ENCODE data around the gene MKRN1. TPM values are rescaled to one million over a fixed set of nuclear protein-coding genes. Genes with fewer than 3 reads are reported as not detected.

Gene MKRN1
- total and polyA plus RNA-seq, 2 experiments from 2014 or later = 68.8 to 71.5 TPM

- Histone ChIP-seq H3F3A (ENCODE audit: insufficient read depth) (0 out of 2 replicates have a peak, but pooled peaks cover 6% of the 10 kb centered on the region), H3K9ac (peak overlapping the region; percentile 97), H3K9me3 (ENCODE audit: low read depth) (no peaks in the 10 kb centered on the region), H2AFZ (peak overlapping the region; percentile 89), H3K4me1 (ENCODE audit: insufficient read depth) (peaks cover 9% of the 10 kb centered on the region; the same call in 1 of the 2 replicates), H3K27me3 (replicated peaks; ENCODE audit: insufficient read depth) (no peaks in the 10 kb centered on the region), H3K9me2 (ENCODE audit: insufficient read depth) (no peaks in the 10 kb centered on the region), H3K79me2 (ENCODE audit: insufficient read depth) (peaks cover 40% of the 10 kb centered on the region), H3K36me3 (ENCODE audit: low read depth) (no peaks in the 10 kb centered on the region), H3K4me3 (peak overlapping the region; percentile 94), H3K27ac (no peak overlapping the region), H3K4me2 (ENCODE audit: unreplicated experiment) (peak overlapping the region; percentile 90), H4K20me1 (ENCODE audit: insufficient read depth) (peaks cover 14% of the 10 kb centered on the region; the same call in 1 of the 2 replicates)
- TF ChIP-seq EZH2phosphoT487 (IDR thresholded peaks at IDR 0.05; ENCODE audit: insufficient read depth, low read depth) (no peak), EZH2 (IDR thresholded peaks at IDR 0.05; ENCODE audit: insufficient read depth, poor library complexity, severe bottlenecking) (no peak)
- DNase-seq = no peak
- in situ Hi-C loops (cut with MboI) = no loop called here
- 2 to 6% methylated on average over 2 of the region's 2 CpGs for WGBS, 2 experiments (ENCODE audit: low coverage in 1 of 2, low lambda C conversion rate in 2 of 2, missing lambda C conversion rate in 2 of 2)
These were observed 407 bp upstream of the MKRN1 start for GRCh38 chr7:140479739-140480084.

- in situ Hi-C loops (cut with MboI) = no loop called here
- WGBS, 2 experiments (ENCODE audit: low coverage in 1 of 2, low lambda C conversion rate in 2 of 2, missing lambda C conversion rate in 2 of 2) = 2 to 3% methylated on average over 29 to 62 of the region's 69 CpGs
- Histone ChIP-seq H4K20me1 (ENCODE audit: insufficient read depth) (peaks cover 14% of the 10 kb centered on the region; the same call in 1 of the 2 replicates), H3K4me3 (peak overlapping the region; percentile 94), H3K36me3 (ENCODE audit: low read depth) (no peaks in the 10 kb centered on the region), H3K27me3 (replicated peaks; ENCODE audit: insufficient read depth) (no peaks in the 10 kb centered on the region), H3K9me2 (ENCODE audit: insufficient read depth) (no peaks in the 10 kb centered on the region), H3K4me2 (ENCODE audit: unreplicated experiment) (peak overlapping the region; percentile 90), H3K4me1 (ENCODE audit: insufficient read depth) (peaks cover 9% of the 10 kb centered on the region; the same call in 1 of the 2 replicates), H3F3A (ENCODE audit: insufficient read depth) (0 out of 2 replicates have a peak, but pooled peaks cover 6% of the 10 kb centered on the region), H3K27ac (peak overlapping the region; percentile 75), H3K9me3 (ENCODE audit: low read depth) (no peaks in the 10 kb centered on the region), H2AFZ (peak overlapping the region; percentile 89), H3K79me2 (ENCODE audit: insufficient read depth) (peaks cover 52% of the 10 kb centered on the region), H3K9ac (peak overlapping the region; percentile 97)
- DNase-seq = peak; percentile 74
- TF ChIP-seq EZH2phosphoT487 (IDR thresholded peaks at IDR 0.05; ENCODE audit: insufficient read depth, low read depth) (no peak), EZH2 (IDR thresholded peaks at IDR 0.05; ENCODE audit: insufficient read depth, poor library complexity, severe bottlenecking) (no peak)
These were observed 851 bp downstream of the MKRN1 start for GRCh38 chr7:140478246-140479061.

GRCh38 chr7:140476698-140477261, 2.5 kb downstream of the MKRN1 start:
- in situ Hi-C loops (cut with MboI) = no loop called here
- no peak for DNase-seq
- peaks cover 69% of the 10 kb centered on the region for H3K79me2 ChIP-seq (ENCODE audit: insufficient read depth)

GRCh38 chr7:140475747-140476333, 3.5 kb downstream of the MKRN1 start:
- WGBS, 2 experiments (ENCODE audit: low coverage in 1 of 2, low lambda C conversion rate in 2 of 2, missing lambda C conversion rate in 2 of 2) = 46 to 48% methylated on average over 2 of the region's 2 CpGs
- H3K9me2 ChIP-seq (ENCODE audit: insufficient read depth) = no peaks in the 10 kb centered on the region
- no peak overlapping the region for H3K4me2 ChIP-seq (ENCODE audit: unreplicated experiment)

More at GRCh38 chr7:140476698-140477261, 2.5 kb downstream of the MKRN1 start:
- no peaks in the 10 kb centered on the region for H3K9me3 ChIP-seq (ENCODE audit: low read depth)
- peak overlapping the region; percentile 97; the same call in 1 of the 2 replicates for H3K9ac ChIP-seq
- no peaks in the 10 kb centered on the region for H3K27me3 ChIP-seq (replicated peaks; ENCODE audit: insufficient read depth)
- H3F3A ChIP-seq (ENCODE audit: insufficient read depth) = 0 out of 2 replicates have a peak, but pooled peaks cover 6% of the 10 kb centered on the region
- H2AFZ ChIP-seq = no peak overlapping the region
- H3K27ac ChIP-seq = no peak overlapping the region
- peak overlapping the region; percentile 90 for H3K4me2 ChIP-seq (ENCODE audit: unreplicated experiment)
- peaks cover 17% of the 10 kb centered on the region; the same call in 1 of the 2 replicates for H4K20me1 ChIP-seq (ENCODE audit: insufficient read depth)
- TF ChIP-seq EZH2 (IDR thresholded peaks at IDR 0.05; ENCODE audit: insufficient read depth, poor library complexity, severe bottlenecking) (no peak), EZH2phosphoT487 (IDR thresholded peaks at IDR 0.05; ENCODE audit: insufficient read depth, low read depth) (no peak)
- no peaks in the 10 kb centered on the region for H3K9me2 ChIP-seq (ENCODE audit: insufficient read depth)
- WGBS, 2 experiments (ENCODE audit: low coverage in 1 of 2, low lambda C conversion rate in 2 of 2, missing lambda C conversion rate in 2 of 2) = 71 to 72% methylated on average over 11 of the region's 11 CpGs
- peaks cover 9% of the 10 kb centered on the region; the same call in 1 of the 2 replicates for H3K4me1 ChIP-seq (ENCODE audit: insufficient read depth)
- H3K36me3 ChIP-seq (ENCODE audit: low read depth) = no peaks in the 10 kb centered on the region
- H3K4me3 ChIP-seq = peak overlapping the region; percentile 94

More at GRCh38 chr7:140475747-140476333, 3.5 kb downstream of the MKRN1 start:
- Histone ChIP-seq H2AFZ (no peak overlapping the region), H3K9me3 (ENCODE audit: low read depth) (no peaks in the 10 kb centered on the region), H3K36me3 (ENCODE audit: low read depth) (no peaks in the 10 kb centered on the region), H3K79me2 (ENCODE audit: insufficient read depth) (peaks cover 78% of the 10 kb centered on the region), H3K27me3 (replicated peaks; ENCODE audit: insufficient read depth) (no peaks in the 10 kb centered on the region), H3K4me1 (ENCODE audit: insufficient read depth) (peaks cover 9% of the 10 kb centered on the region; the same call in 1 of the 2 replicates), H3K9ac (no peak overlapping the region), H4K20me1 (ENCODE audit: insufficient read depth) (peaks cover 20% of the 10 kb centered on the region; the same call in 1 of the 2 replicates), H3K4me3 (no peak overlapping the region), H3K27ac (no peak overlapping the region), H3F3A (ENCODE audit: insufficient read depth) (0 out of 2 replicates have a peak, but pooled peaks cover 6% of the 10 kb centered on the region)
- TF ChIP-seq EZH2 (IDR thresholded peaks at IDR 0.05; ENCODE audit: insufficient read depth, poor library complexity, severe bottlenecking) (no peak), EZH2phosphoT487 (IDR thresholded peaks at IDR 0.05; ENCODE audit: insufficient read depth, low read depth) (no peak)
- DNase-seq = peak; percentile 66
- in situ Hi-C loops (cut with MboI) = no loop called here

Data from GM23248 (cell line).